ENCODE results near the gene TTLL1. TPM values are rescaled to one million over a fixed set of nuclear protein-coding genes. Genes with fewer than 3 reads are reported as not detected.

Gene TTLL1
- 1 to 10 TPM; 4.4 to 5.2 TPM for total RNA-seq

- Histone ChIP-seq H3K4me1 (peaks cover 0 to 14% of the 10 kb centered on the region in 2 donors), H3K9me3 (no peaks in the 10 kb centered on the region), H3K4me3 (peak within 1 kb of the TSS; percentile 53 to 79), H3K27me3 (no peaks in the 10 kb centered on the region), H3K36me3 (no peaks in the 10 kb centered on the region), H3K27ac (peak within 1 kb of the TSS; percentile 48 to 69)
- DNase-seq (ENCODE audit: low spot score), result peak; percentile 85
- TF ChIP-seq, protein P1, sequence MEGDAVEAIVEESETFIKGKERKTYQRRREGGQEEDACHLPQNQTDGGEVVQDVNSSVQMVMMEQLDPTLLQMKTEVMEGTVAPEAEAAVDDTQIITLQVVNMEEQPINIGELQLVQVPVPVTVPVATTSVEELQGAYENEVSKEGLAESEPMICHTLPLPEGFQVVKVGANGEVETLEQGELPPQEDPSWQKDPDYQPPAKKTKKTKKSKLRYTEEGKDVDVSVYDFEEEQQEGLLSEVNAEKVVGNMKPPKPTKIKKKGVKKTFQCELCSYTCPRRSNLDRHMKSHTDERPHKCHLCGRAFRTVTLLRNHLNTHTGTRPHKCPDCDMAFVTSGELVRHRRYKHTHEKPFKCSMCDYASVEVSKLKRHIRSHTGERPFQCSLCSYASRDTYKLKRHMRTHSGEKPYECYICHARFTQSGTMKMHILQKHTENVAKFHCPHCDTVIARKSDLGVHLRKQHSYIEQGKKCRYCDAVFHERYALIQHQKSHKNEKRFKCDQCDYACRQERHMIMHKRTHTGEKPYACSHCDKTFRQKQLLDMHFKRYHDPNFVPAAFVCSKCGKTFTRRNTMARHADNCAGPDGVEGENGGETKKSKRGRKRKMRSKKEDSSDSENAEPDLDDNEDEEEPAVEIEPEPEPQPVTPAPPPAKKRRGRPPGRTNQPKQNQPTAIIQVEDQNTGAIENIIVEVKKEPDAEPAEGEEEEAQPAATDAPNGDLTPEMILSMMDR (IDR thresholded peaks at IDR 0.05), result peak in 1 of 2 donors; percentile 37
These were observed at the start of gene TTLL1 for GRCh38 chr22:43088984-43089717. Gene TTLL1 (minus strand): TSS chr22:43089391. CDS start chr22:43075586, 13,805 bp downstream.

GRCh38 chr22:43136801-43137200 is 47.6 kb upstream of the TTLL1 start:
- no peaks in the 10 kb centered on the region for H3K9me3 ChIP-seq
- no peak overlapping the region for H3K4me3 ChIP-seq
- TF ChIP-seq, protein P1 (IDR thresholded peaks at IDR 0.05), result no peak
- peaks cover 0 to 16% of the 10 kb centered on the region in 2 donors for H3K4me1 ChIP-seq
- peaks cover 52% of the 10 kb centered on the region for H3K36me3 ChIP-seq
- DNase-seq (ENCODE audit: low spot score), result no peak
- H3K27ac ChIP-seq, result no peak overlapping the region
- no peaks in the 10 kb centered on the region for H3K27me3 ChIP-seq

DNA sequence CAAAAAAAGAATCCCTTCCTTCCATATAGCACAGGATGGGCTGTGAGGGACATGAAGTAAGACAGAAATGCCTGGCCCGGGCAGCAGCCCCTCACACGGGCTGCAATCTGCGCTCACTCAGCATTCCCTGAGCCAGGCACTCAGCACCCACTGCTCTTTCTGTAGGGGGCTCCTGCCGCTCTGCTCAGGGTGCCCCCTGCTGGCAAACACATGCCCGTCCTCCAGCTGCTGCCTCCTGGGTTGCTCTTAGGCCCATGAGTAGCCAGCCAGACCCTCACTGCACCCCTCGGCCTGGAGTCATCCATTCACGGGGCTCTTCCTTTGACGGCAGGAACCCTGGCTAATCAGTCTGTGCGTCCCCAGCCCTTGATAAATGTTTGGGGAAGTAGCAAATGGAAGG is 47.1 kb upstream of the TTLL1 start:
- Histone ChIP-seq H3K4me1 (peaks cover 0 to 16% of the 10 kb centered on the region in 2 donors), H3K27me3 (no peaks in the 10 kb centered on the region), H3K9me3 (no peaks in the 10 kb centered on the region), H3K36me3 (peaks cover 52% of the 10 kb centered on the region), H3K4me3 (no peak overlapping the region), H3K27ac (no peak overlapping the region)
- no peak for DNase-seq (ENCODE audit: low spot score)
- TF ChIP-seq, protein P1 (IDR thresholded peaks at IDR 0.05), result peak; percentile 35 to 68

- TF ChIP-seq, protein P1 (IDR thresholded peaks at IDR 0.05), result no peak
- DNase-seq (ENCODE audit: low spot score), result no peak
- no peaks in the 10 kb centered on the region for H3K9me3 ChIP-seq
- peaks cover 0 to 20% of the 10 kb centered on the region in 2 donors for H3K4me1 ChIP-seq
- H3K36me3 ChIP-seq, result peaks cover 51% of the 10 kb centered on the region
- no peak overlapping the region for H3K27ac ChIP-seq
- H3K4me3 ChIP-seq, result no peak overlapping the region
- no peaks in the 10 kb centered on the region for H3K27me3 ChIP-seq
These were observed 46.4 kb upstream of the TTLL1 start for GRCh38 chr22:43135565-43135964.

GRCh38 chr22:43134553-43134952 is 45.4 kb upstream of the TTLL1 start:
- peaks cover 0 to 23% of the 10 kb centered on the region in 2 donors for H3K4me1 ChIP-seq
- no peak overlapping the region for H3K27ac ChIP-seq
- DNase-seq (ENCODE audit: low spot score), result no peak
- no peaks in the 10 kb centered on the region for H3K9me3 ChIP-seq
- TF ChIP-seq, protein P1 (IDR thresholded peaks at IDR 0.05), result no peak
- H3K4me3 ChIP-seq, result no peak overlapping the region
- H3K27me3 ChIP-seq, result no peaks in the 10 kb centered on the region
- peaks cover 48% of the 10 kb centered on the region for H3K36me3 ChIP-seq

All from right atrium auricular region (tissue), 2 donors.